ENCODE data around the gene TMEM92.
"Not testable (repeated sequence)": the region's sequence is repeated elsewhere in the genome, so short reads cannot be mapped to it uniquely, and the experiment has no call there.

TMEM92 gene

GRCh38 chr17:50301891-50302584, 27.8 kb downstream of the TMEM92 start:
- no peak for DNase-seq

- no peak for DNase-seq
Measured at GRCh38 chr17:50303051-50303450, 28.8 kb downstream of the TMEM92 start.

- no peak for DNase-seq
Measured at GRCh38 chr17:50303596-50303995, 29.3 kb downstream of the TMEM92 start.

GRCh38 chr17:50304781-50305404, 30.6 kb downstream of the TMEM92 start:
- DNase-seq: no peak

GRCh38 chr17:50307654-50308053, 33.4 kb downstream of the TMEM92 start:
- DNase-seq: no peak

- DNase-seq: no peak
Measured at GRCh38 chr17:50308666-50309065, 34.4 kb downstream of the TMEM92 start.

- DNase-seq: no peak
Measured at GRCh38 chr17:50310455-50311111, 36.3 kb downstream of the TMEM92 start.

- DNase-seq: no peak
Measured at GRCh38 chr17:50311112-50311460, 36.8 kb downstream of the TMEM92 start.

GRCh38 chr17:50311483-50311882, 37.2 kb downstream of the TMEM92 start:
- no peak for DNase-seq

- no peak for DNase-seq
Measured at GRCh38 chr17:50312308-50312707, 38.0 kb downstream of the TMEM92 start.

- DNase-seq: no peak
Measured at GRCh38 chr17:50314456-50315011, 40.3 kb downstream of the TMEM92 start.

- no peak for DNase-seq
Measured at GRCh38 chr17:50316016-50316587, 41.8 kb downstream of the TMEM92 start.

- not testable (repeated sequence) for DNase-seq
Measured at GRCh38 chr17:50316660-50317059, 42.4 kb downstream of the TMEM92 start.

GRCh38 chr17:50317121-50317520, 42.9 kb downstream of the TMEM92 start:
- no peak for DNase-seq

- DNase-seq: no peak
Measured at GRCh38 chr17:50318501-50319285, 44.4 kb downstream of the TMEM92 start.

GRCh38 chr17:50319306-50320004, 45.2 kb downstream of the TMEM92 start:
- DNase-seq: no peak

- no peak for DNase-seq
Measured at GRCh38 chr17:50322271-50322670, 48.0 kb downstream of the TMEM92 start.

GRCh38 chr17:50323060-50323459, 48.8 kb downstream of the TMEM92 start:
- no peak for DNase-seq

GRCh38 chr17:50325906-50326305, 51.6 kb downstream of the TMEM92 start:
- no peak for DNase-seq

GRCh38 chr17:50326831-50327364, 52.6 kb downstream of the TMEM92 start:
- no peak for DNase-seq

GRCh38 chr17:50328363-50329325, 54.4 kb downstream of the TMEM92 start:
- DNase-seq: no peak
